ENCODE data around the gene ACO2. TPM values are rescaled to one million over a fixed set of nuclear protein-coding genes. Genes with fewer than 3 reads are reported as not detected.
"Not testable (repeated sequence)": the region's sequence is repeated elsewhere in the genome, so short reads cannot be mapped to it uniquely, and the experiment has no call there.

The ACO2 gene
- 49.8 TPM for polyA plus RNA-seq (2013, experiment 1 of 2)
- 54.2 TPM for polyA plus RNA-seq (2013, experiment 2 of 2)

GRCh38 chr22:41468381-41469217, at the start of gene ACO2, which contains the start of gene PHF5A:
Gene ACO2, plus strand, starts transcription at chr22:41469117. Its CDS starts 30 bp downstream, at chr22:41469147.
Gene PHF5A, minus strand, starts transcription at chr22:41468692. Its CDS starts 39 bp downstream, at chr22:41468653.
- Histone ChIP-seq H3K9ac (ENCODE audit: low read depth, low read length) (peak within 1 kb of the TSS; percentile 98), H3K36me3 (ENCODE audit: insufficient read depth, low read length) (peaks cover 45% of the 10 kb centered on the region), H3K27ac (ENCODE audit: low read depth, low read length) (peak within 1 kb of the TSS; percentile 95), H3K9me3 (ENCODE audit: insufficient read depth, low read depth, low read length) (no peaks in the 10 kb centered on the region), H3K27me3 (ENCODE audit: insufficient read depth, low read length) (no peaks in the 10 kb centered on the region), H3K4me1 (ENCODE audit: insufficient read depth, low read length) (no peaks in the 10 kb centered on the region; the same call in 1 of the 2 replicates), H3K4me3 (ENCODE audit: low read length) (peak within 1 kb of the TSS; percentile 89)
- under 1% methylated on average over 51 of the region's 51 CpGs for WGBS

DNA sequence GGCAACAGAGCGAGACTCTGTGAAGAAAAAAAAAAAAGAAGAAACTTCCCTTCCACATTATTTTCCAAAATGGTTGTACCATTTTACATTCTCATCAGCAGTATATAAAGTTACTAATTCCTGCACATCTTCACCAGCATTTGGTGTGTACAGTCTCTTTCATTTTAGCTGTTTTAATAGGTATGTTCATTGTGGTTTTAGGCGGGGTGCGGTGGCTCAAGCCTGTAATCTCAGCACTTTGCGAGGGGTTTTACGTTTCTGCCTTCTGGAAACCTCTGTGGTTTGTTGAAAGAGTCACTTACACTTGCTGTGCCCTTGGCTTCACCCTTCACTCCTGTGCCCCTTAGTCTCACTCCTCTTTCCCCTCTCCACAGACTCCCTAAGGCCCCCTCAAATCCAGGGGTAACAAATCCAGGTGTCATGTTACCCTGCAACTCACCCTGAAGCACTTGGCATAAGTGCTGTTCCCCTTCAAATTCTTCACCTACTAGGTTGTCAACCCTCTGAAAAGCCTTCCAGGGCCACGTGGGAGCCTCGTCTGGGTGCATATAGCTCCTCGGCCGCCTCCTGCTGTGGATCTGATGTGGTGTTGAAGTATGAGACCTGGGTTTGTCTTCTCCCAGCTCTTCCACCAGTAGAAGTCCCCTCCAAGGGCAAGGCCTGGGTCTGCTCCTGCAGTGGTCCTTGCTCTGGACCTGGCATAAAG, 43.1 kb upstream of the ACO2 start:
- 88% methylated on average over 8 of the region's 9 CpGs for WGBS
- H3K4me1 ChIP-seq (ENCODE audit: insufficient read depth, low read length): no peaks in the 10 kb centered on the region
- H3K27ac ChIP-seq (ENCODE audit: low read depth, low read length): no peak overlapping the region
- H3K4me3 ChIP-seq (ENCODE audit: low read length): no peak overlapping the region
- no peaks in the 10 kb centered on the region for H3K27me3 ChIP-seq (ENCODE audit: insufficient read depth, low read length)
- H3K9ac ChIP-seq (ENCODE audit: low read depth, low read length): no peak overlapping the region
- peaks cover 3% of the 10 kb centered on the region; the same call in 1 of the 2 replicates for H3K36me3 ChIP-seq (ENCODE audit: insufficient read depth, low read length)
- no peaks in the 10 kb centered on the region for H3K9me3 ChIP-seq (ENCODE audit: insufficient read depth, low read depth, low read length)

DNA sequence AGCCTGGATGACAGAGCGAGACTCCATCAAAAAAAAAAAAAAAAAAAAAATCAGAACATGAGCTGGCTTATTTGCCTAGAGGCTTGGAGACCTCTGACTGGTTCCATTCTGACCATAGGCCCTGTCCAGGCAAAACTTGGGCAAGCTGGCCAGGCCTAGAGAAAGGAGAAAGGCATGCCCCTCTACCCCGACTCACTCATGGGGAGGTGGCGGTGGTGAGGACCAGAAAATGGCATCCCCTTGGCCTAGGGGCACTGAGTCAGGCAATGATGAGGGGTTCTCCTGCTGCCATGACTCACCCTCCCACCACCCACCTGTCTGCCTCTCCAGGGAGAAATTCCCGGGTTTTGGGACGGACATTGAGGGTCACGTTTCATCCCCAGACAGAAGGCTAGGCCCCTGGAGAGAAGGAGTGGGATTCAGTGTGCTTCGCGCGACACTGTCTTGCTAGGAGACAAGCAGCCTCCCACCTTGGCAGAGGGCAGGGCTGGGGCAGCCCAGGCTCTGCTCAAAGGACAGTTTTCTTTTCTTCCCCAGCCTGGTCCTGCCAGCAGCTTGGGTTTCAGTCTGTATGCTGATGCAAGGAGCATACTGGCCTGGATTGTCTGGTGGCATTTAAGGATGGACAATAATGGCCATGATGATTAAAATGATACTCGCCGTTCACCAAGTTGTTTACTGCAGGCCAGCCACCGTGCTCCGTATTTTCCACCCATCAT, 39.5 kb upstream of the ACO2 start:
- 84% methylated on average over 13 of the region's 13 CpGs for WGBS
- Histone ChIP-seq H3K4me1 (ENCODE audit: insufficient read depth, low read length) (no peaks in the 10 kb centered on the region), H3K9me3 (ENCODE audit: insufficient read depth, low read depth, low read length) (no peaks in the 10 kb centered on the region), H3K9ac (ENCODE audit: low read depth, low read length) (no peak overlapping the region), H3K4me3 (ENCODE audit: low read length) (no peak overlapping the region), H3K36me3 (ENCODE audit: insufficient read depth, low read length) (peaks cover 16% of the 10 kb centered on the region; the same call in 1 of the 2 replicates), H3K27me3 (ENCODE audit: insufficient read depth, low read length) (no peaks in the 10 kb centered on the region), H3K27ac (ENCODE audit: low read depth, low read length) (no peak overlapping the region)

GRCh38 chr22:41429951-41430332, 39.0 kb upstream of the ACO2 start:
- H3K27ac ChIP-seq (ENCODE audit: low read depth, low read length): no peak overlapping the region
- H3K4me1 ChIP-seq (ENCODE audit: insufficient read depth, low read length): no peaks in the 10 kb centered on the region
- 97% methylated on average over 8 of the region's 8 CpGs for WGBS
- H3K9ac ChIP-seq (ENCODE audit: low read depth, low read length): no peak overlapping the region
- H3K4me3 ChIP-seq (ENCODE audit: low read length): no peak overlapping the region
- H3K9me3 ChIP-seq (ENCODE audit: insufficient read depth, low read depth, low read length): no peaks in the 10 kb centered on the region
- no peaks in the 10 kb centered on the region for H3K27me3 ChIP-seq (ENCODE audit: insufficient read depth, low read length)
- H3K36me3 ChIP-seq (ENCODE audit: insufficient read depth, low read length): peaks cover 21% of the 10 kb centered on the region

DNA sequence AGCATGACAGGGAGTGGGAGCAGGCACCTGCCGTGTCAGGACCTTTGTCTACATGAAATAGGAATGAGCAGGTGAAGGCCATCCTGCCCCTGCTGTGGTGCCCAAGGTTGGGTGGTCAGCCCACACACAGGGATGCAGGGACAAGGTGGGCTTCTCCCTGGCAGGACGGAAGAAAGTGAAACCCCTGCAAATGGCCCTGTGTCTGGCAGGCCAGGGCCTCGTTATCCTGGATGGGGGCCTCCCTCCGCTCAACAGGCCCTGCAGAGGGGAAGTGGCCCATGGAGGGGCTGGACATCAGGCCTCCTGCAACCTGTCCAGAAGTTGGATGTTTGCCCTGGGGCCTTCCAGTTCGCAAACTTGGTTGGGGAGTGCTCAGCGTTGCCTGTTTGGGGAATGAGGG, 37.3 kb upstream of the ACO2 start:
- Histone ChIP-seq H3K27me3 (ENCODE audit: insufficient read depth, low read length) (no peaks in the 10 kb centered on the region), H3K9ac (ENCODE audit: low read depth, low read length) (no peak overlapping the region), H3K4me1 (ENCODE audit: insufficient read depth, low read length) (no peaks in the 10 kb centered on the region), H3K36me3 (ENCODE audit: insufficient read depth, low read length) (peaks cover 38% of the 10 kb centered on the region), H3K4me3 (ENCODE audit: low read length) (no peak overlapping the region), H3K9me3 (ENCODE audit: insufficient read depth, low read depth, low read length) (no peaks in the 10 kb centered on the region), H3K27ac (ENCODE audit: low read depth, low read length) (no peak overlapping the region)
- 91% methylated on average over 6 of the region's 6 CpGs for WGBS

GRCh38 chr22:41433480-41433879, 35.4 kb upstream of the ACO2 start:
- H3K27ac ChIP-seq (ENCODE audit: low read depth, low read length): not testable (repeated sequence)

GRCh38 chr22:41434361-41435003, 34.4 kb upstream of the ACO2 start:
- H3K9me3 ChIP-seq (ENCODE audit: insufficient read depth, low read depth, low read length); H3K27ac ChIP-seq (ENCODE audit: low read depth, low read length); H3K4me1 ChIP-seq (ENCODE audit: insufficient read depth, low read length); H3K27me3 ChIP-seq (ENCODE audit: insufficient read depth, low read length); H3K9ac ChIP-seq (ENCODE audit: low read depth, low read length); H3K4me3 ChIP-seq (ENCODE audit: low read length): not testable (repeated sequence)
- H3K36me3 ChIP-seq (ENCODE audit: insufficient read depth, low read length): peaks cover 61% of the 10 kb centered on the region
- WGBS: 84% methylated on average over 5 of the region's 5 CpGs

More at GRCh38 chr22:41433480-41433879, 35.4 kb upstream of the ACO2 start:
- not testable (repeated sequence) for H3K4me3 ChIP-seq (ENCODE audit: low read length); H3K9me3 ChIP-seq (ENCODE audit: insufficient read depth, low read depth, low read length); H3K27me3 ChIP-seq (ENCODE audit: insufficient read depth, low read length); H3K4me1 ChIP-seq (ENCODE audit: insufficient read depth, low read length); H3K9ac ChIP-seq (ENCODE audit: low read depth, low read length)
- H3K36me3 ChIP-seq (ENCODE audit: insufficient read depth, low read length): peaks cover 52% of the 10 kb centered on the region
- 85% methylated on average over 1 of the region's 1 CpG for WGBS

GRCh38 chr22:41435560-41435959, 33.4 kb upstream of the ACO2 start:
- Histone ChIP-seq H3K4me1 (ENCODE audit: insufficient read depth, low read length) (no peaks in the 10 kb centered on the region), H3K9me3 (ENCODE audit: insufficient read depth, low read depth, low read length) (no peaks in the 10 kb centered on the region), H3K27ac (ENCODE audit: low read depth, low read length) (no peak overlapping the region), H3K4me3 (ENCODE audit: low read length) (no peak overlapping the region), H3K9ac (ENCODE audit: low read depth, low read length) (no peak overlapping the region), H3K36me3 (ENCODE audit: insufficient read depth, low read length) (peaks cover 66% of the 10 kb centered on the region), H3K27me3 (ENCODE audit: insufficient read depth, low read length) (no peaks in the 10 kb centered on the region)
- WGBS: 90% methylated on average over 4 of the region's 4 CpGs

GRCh38 chr22:41436322-41437113, 32.4 kb upstream of the ACO2 start:
- Histone ChIP-seq H3K27me3 (ENCODE audit: insufficient read depth, low read length) (no peaks in the 10 kb centered on the region), H3K27ac (ENCODE audit: low read depth, low read length) (no peak overlapping the region), H3K4me3 (ENCODE audit: low read length) (no peak overlapping the region), H3K9ac (ENCODE audit: low read depth, low read length) (no peak overlapping the region), H3K36me3 (ENCODE audit: insufficient read depth, low read length) (peaks cover 69% of the 10 kb centered on the region), H3K4me1 (ENCODE audit: insufficient read depth, low read length) (no peaks in the 10 kb centered on the region), H3K9me3 (ENCODE audit: insufficient read depth, low read depth, low read length) (no peaks in the 10 kb centered on the region)
- WGBS: 91% methylated on average over 23 of the region's 23 CpGs

- Histone ChIP-seq H3K4me3 (ENCODE audit: low read length) (no peak overlapping the region), H3K9me3 (ENCODE audit: insufficient read depth, low read depth, low read length) (no peaks in the 10 kb centered on the region), H3K27me3 (ENCODE audit: insufficient read depth, low read length) (no peaks in the 10 kb centered on the region), H3K4me1 (ENCODE audit: insufficient read depth, low read length) (no peaks in the 10 kb centered on the region), H3K36me3 (ENCODE audit: insufficient read depth, low read length) (peaks cover 72% of the 10 kb centered on the region), H3K27ac (ENCODE audit: low read depth, low read length) (no peak overlapping the region), H3K9ac (ENCODE audit: low read depth, low read length) (no peak overlapping the region)
- WGBS: 97% methylated on average over 7 of the region's 7 CpGs
These were observed 31.7 kb upstream of the ACO2 start for GRCh38 chr22:41437198-41437597.

Measured in HUES64 (cell line).